ENCODE results near the gene MTCL1.

- TF ChIP-seq CTCF (IDR thresholded peaks at IDR 0.05; ENCODE audit: insufficient read depth, low read depth, low read length) (no peak), EZH2 (IDR thresholded peaks at IDR 0.05; ENCODE audit: insufficient read depth, low read length) (no peak)
Measured at GRCh38 chr18:8822643-8823042, 117.3 kb downstream of the MTCL1 start.
